Nephron progenitor cell (in vitro differentiated cells): Measurements from ENCODE around the gene KCTD8.
A peak's percentile ranks its signal among the peaks of the same experiment; 100 is the strongest.

ENCODE experiments used
- DNase-seq: peaks from one replicate; pipeline ENCODE4 v3.0.0; 2021
- H3K27ac Mint-ChIP-seq: 2 replicates; pipeline ENCODE4 v1.8.0; 2021; ENCODE audit warnings: mild to moderate bottlenecking, moderate library complexity, mixed read lengths
- H3K27me3 Mint-ChIP-seq: 2 replicates; pipeline ENCODE4 v1.8.0; 2021; ENCODE audit warnings: mild to moderate bottlenecking, low read depth, mixed read lengths; ENCODE audit not compliant: poor library complexity
- H3K36me3 Mint-ChIP-seq: 2 replicates; pipeline ENCODE4 v1.8.0; 2021; ENCODE audit warnings: low read depth, mixed read lengths
- H3K4me1 Mint-ChIP-seq: 2 replicates; pipeline ENCODE4 v1.8.0; 2021; ENCODE audit warnings: mixed read lengths
- H3K4me3 Mint-ChIP-seq: 2 replicates; pipeline ENCODE4 v1.8.0; 2021; ENCODE audit warnings: mild to moderate bottlenecking, moderate library complexity, mixed read lengths
- H3K9me3 Mint-ChIP-seq: 2 replicates; pipeline ENCODE4 v1.8.0; 2021; ENCODE audit warnings: mild to moderate bottlenecking, moderate library complexity, mixed read lengths
- CTCF ChIP-seq: fragments of 200-600 bp; sonication (generic); IDR thresholded peaks from 2 replicates; pipeline ENCODE4 v1.5.0; 2021; ENCODE audit warnings: antibody characterized with exemption

The KCTD8 gene

GRCh38 chr4:44434247-44434646, 14.4 kb downstream of the KCTD8 start:
- Mint-ChIP-seq H3K36me3 (no peaks in the 10 kb centered on the region), H3K27ac (no peak overlapping the region), H3K4me3 (no peak overlapping the region), H3K9me3 (no peaks in the 10 kb centered on the region), H3K27me3 (peaks cover 5% of the 10 kb centered on the region), H3K4me1 (no peaks in the 10 kb centered on the region)
- no peak for DNase-seq
- no peak for TF ChIP-seq CTCF

GRCh38 chr4:44425614-44426208, 22.9 kb downstream of the KCTD8 start:
- DNase-seq, result peak; percentile 33
- Mint-ChIP-seq H3K4me1 (no peaks in the 10 kb centered on the region), H3K36me3 (no peaks in the 10 kb centered on the region)

GRCh38 chr4:44422912-44423311, 25.7 kb downstream of the KCTD8 start:
- H3K27ac Mint-ChIP-seq, result no peak overlapping the region
- no peak for TF ChIP-seq CTCF

More at GRCh38 chr4:44425614-44426208, 22.9 kb downstream of the KCTD8 start:
- Mint-ChIP-seq H3K9me3 (no peaks in the 10 kb centered on the region), H3K27me3 (peaks cover 4% of the 10 kb centered on the region), H3K27ac (no peak overlapping the region), H3K4me3 (no peak overlapping the region)
- TF ChIP-seq CTCF, result peak; percentile 53

GRCh38 chr4:44421330-44422065, 27.1 kb downstream of the KCTD8 start:
- no peak for TF ChIP-seq CTCF
- Mint-ChIP-seq H3K9me3 (no peaks in the 10 kb centered on the region), H3K27ac (no peak overlapping the region), H3K4me1 (no peaks in the 10 kb centered on the region), H3K36me3 (no peaks in the 10 kb centered on the region), H3K27me3 (no peaks in the 10 kb centered on the region), H3K4me3 (no peak overlapping the region)
- DNase-seq, result no peak

More at GRCh38 chr4:44422912-44423311, 25.7 kb downstream of the KCTD8 start:
- Mint-ChIP-seq H3K4me3 (no peak overlapping the region), H3K27me3 (no peaks in the 10 kb centered on the region), H3K9me3 (no peaks in the 10 kb centered on the region), H3K4me1 (no peaks in the 10 kb centered on the region), H3K36me3 (no peaks in the 10 kb centered on the region)
- no peak for DNase-seq

GRCh38 chr4:44415251-44415650, 33.4 kb downstream of the KCTD8 start:
- no peak for DNase-seq
- no peak for TF ChIP-seq CTCF
- Mint-ChIP-seq H3K9me3 (no peaks in the 10 kb centered on the region), H3K27ac (no peak overlapping the region), H3K4me3 (no peak overlapping the region), H3K27me3 (no peaks in the 10 kb centered on the region), H3K36me3 (no peaks in the 10 kb centered on the region), H3K4me1 (no peaks in the 10 kb centered on the region)
